T-helper 17 cell (primary cell): ENCODE results near the gene PTPN6. TPM values are rescaled to one million over a fixed set of nuclear protein-coding genes. Genes with fewer than 3 reads are reported as not detected.
A peak's percentile ranks its signal among the peaks of the same experiment; 100 is the strongest.

Source experiments
- ATAC-seq: fragments of 150-1000 bp; cut with Tn5 transposase; 2 replicates; pipeline ENCODE4 v1.10.0; 2021; ENCODE audit warnings: mild to moderate bottlenecking, moderate library complexity
- DNase-seq, 3 donors: peaks; one replicate each; pipeline versions ENCODE4 v3.0.0 to v3.0.0-alpha.2; 2020 to 2021
- H3K9me3 ChIP-seq: one replicate; pipeline ENCODE4 v1.7.0; 2013; ENCODE audit warnings: low read length, mild to moderate bottlenecking; ENCODE audit not compliant: control insufficient read depth, poor library complexity, severe bottlenecking
- H3K27ac Mint-ChIP-seq: one replicate; pipeline ENCODE4 v1.8.0; 2022; ENCODE audit warnings: mild to moderate bottlenecking, moderate library complexity, mixed read lengths
- H3K27me3 Mint-ChIP-seq: one replicate; pipeline ENCODE4 v1.8.0; 2022; ENCODE audit warnings: mixed read lengths
- H3K36me3 Mint-ChIP-seq: one replicate; pipeline ENCODE4 v1.8.0; 2022; ENCODE audit warnings: low read depth, mixed read lengths
- H3K4me1 Mint-ChIP-seq: one replicate; pipeline ENCODE4 v1.8.0; 2022; ENCODE audit warnings: mild to moderate bottlenecking, mixed read lengths
- H3K4me3 Mint-ChIP-seq: one replicate; pipeline ENCODE4 v1.8.0; 2022; ENCODE audit warnings: mild to moderate bottlenecking, moderate library complexity, mixed read lengths
- total RNA-seq, 4 donors: library from RNA in 2 of 4; stranded (reverse) in 2 of 4; gene quantifications; one replicate each; pipeline ENCODE4 v1.2.3 and lab custom pipeline; 2022 to 2026

PTPN6 gene
- total RNA-seq, 2 donors from 2014 or later = 115 to 177 TPM

GRCh38 chr12:6981152-6982052 is 30.2 kb downstream of the PTPN6 start:
- no peak for ATAC-seq
- Mint-ChIP-seq H3K36me3 (no peaks in the 10 kb centered on the region), H3K27me3 (no peaks in the 10 kb centered on the region), H3K4me1 (peaks cover 15% of the 10 kb centered on the region), H3K4me3 (no peak overlapping the region), H3K27ac (peak overlapping the region; percentile 49)
- no peak for DNase-seq
- H3K9me3 ChIP-seq = no peaks in the 10 kb centered on the region

- ATAC-seq (no peak), DNase-seq (no peak)
- no peaks in the 10 kb centered on the region for H3K9me3 ChIP-seq
- Mint-ChIP-seq H3K4me3 (no peak overlapping the region), H3K27me3 (no peaks in the 10 kb centered on the region), H3K36me3 (no peaks in the 10 kb centered on the region), H3K4me1 (peaks cover 8% of the 10 kb centered on the region), H3K27ac (peak overlapping the region; percentile 49)
Measured at GRCh38 chr12:6982532-6982931, 31.4 kb downstream of the PTPN6 start.

- no peak for ATAC-seq
- Mint-ChIP-seq H3K4me3 (no peak overlapping the region), H3K4me1 (peaks cover 5% of the 10 kb centered on the region), H3K27ac (no peak overlapping the region), H3K27me3 (no peaks in the 10 kb centered on the region), H3K36me3 (peaks cover 6% of the 10 kb centered on the region)
- no peak for DNase-seq
- H3K9me3 ChIP-seq = no peaks in the 10 kb centered on the region
Measured at GRCh38 chr12:6987956-6988553, 36.9 kb downstream of the PTPN6 start.

GRCh38 chr12:6996040-6996441 is 44.9 kb downstream of the PTPN6 start:
- Mint-ChIP-seq H3K27ac (no peak overlapping the region), H3K4me3 (peak overlapping the region; percentile 25), H3K4me1 (peaks cover 11% of the 10 kb centered on the region), H3K36me3 (peaks cover 11% of the 10 kb centered on the region), H3K27me3 (no peaks in the 10 kb centered on the region)
- H3K9me3 ChIP-seq = no peaks in the 10 kb centered on the region
- no peak for ATAC-seq
- DNase-seq = no peak

GRCh38 chr12:6998715-6999451 is 47.7 kb downstream of the PTPN6 start:
- Mint-ChIP-seq H3K36me3 (peaks cover 9% of the 10 kb centered on the region), H3K4me3 (no peak overlapping the region), H3K27me3 (no peaks in the 10 kb centered on the region), H3K4me1 (peaks cover 19% of the 10 kb centered on the region), H3K27ac (no peak overlapping the region)
- DNase-seq = no peak
- ATAC-seq = no peak
- no peaks in the 10 kb centered on the region for H3K9me3 ChIP-seq

- Mint-ChIP-seq H3K27me3 (no peaks in the 10 kb centered on the region), H3K36me3 (no peaks in the 10 kb centered on the region), H3K4me3 (no peak overlapping the region), H3K27ac (peak overlapping the region; percentile 27), H3K4me1 (peaks cover 18% of the 10 kb centered on the region)
- ATAC-seq (no peak), DNase-seq (no peak)
- H3K9me3 ChIP-seq = no peaks in the 10 kb centered on the region
Measured at GRCh38 chr12:7001921-7002591, 50.9 kb downstream of the PTPN6 start.

- ATAC-seq (no peak), DNase-seq (no peak)
- no peaks in the 10 kb centered on the region for H3K9me3 ChIP-seq
- peaks cover 22% of the 10 kb centered on the region for H3K4me1 Mint-ChIP-seq
- no peaks in the 10 kb centered on the region for H3K27me3 Mint-ChIP-seq
- no peaks in the 10 kb centered on the region for H3K36me3 Mint-ChIP-seq
- H3K27ac Mint-ChIP-seq = peak overlapping the region; percentile 9
- H3K4me3 Mint-ChIP-seq = no peak overlapping the region
Measured at GRCh38 chr12:7004287-7004803, 53.2 kb downstream of the PTPN6 start.

- Mint-ChIP-seq H3K27me3 (no peaks in the 10 kb centered on the region), H3K4me1 (peaks cover 24% of the 10 kb centered on the region), H3K36me3 (no peaks in the 10 kb centered on the region), H3K27ac (peak overlapping the region; percentile 9), H3K4me3 (no peak overlapping the region)
- no peak for DNase-seq
- ATAC-seq = no peak
- H3K9me3 ChIP-seq = no peaks in the 10 kb centered on the region
Measured at GRCh38 chr12:7004840-7005239, 53.7 kb downstream of the PTPN6 start.

- ATAC-seq (no peak), DNase-seq (no peak)
- no peaks in the 10 kb centered on the region for H3K9me3 ChIP-seq
- H3K4me3 Mint-ChIP-seq = no peak overlapping the region
- no peaks in the 10 kb centered on the region for H3K36me3 Mint-ChIP-seq
- H3K27me3 Mint-ChIP-seq = no peaks in the 10 kb centered on the region
- H3K27ac Mint-ChIP-seq = peak overlapping the region; percentile 9
- H3K4me1 Mint-ChIP-seq = peaks cover 28% of the 10 kb centered on the region
Measured at GRCh38 chr12:7005311-7005710, 54.2 kb downstream of the PTPN6 start.

GRCh38 chr12:7006639-7007038 is 55.5 kb downstream of the PTPN6 start:
- no peaks in the 10 kb centered on the region for H3K9me3 ChIP-seq
- H3K4me1 Mint-ChIP-seq = peaks cover 25% of the 10 kb centered on the region
- no peak for ATAC-seq
- no peak for DNase-seq
- H3K36me3 Mint-ChIP-seq = no peaks in the 10 kb centered on the region
- no peak overlapping the region for H3K27ac Mint-ChIP-seq
- no peaks in the 10 kb centered on the region for H3K27me3 Mint-ChIP-seq
- H3K4me3 Mint-ChIP-seq = no peak overlapping the region

GRCh38 chr12:7008864-7009263 is 57.7 kb downstream of the PTPN6 start:
- DNase-seq (no peak), ATAC-seq (no peak)
- no peaks in the 10 kb centered on the region for H3K9me3 ChIP-seq
- peaks cover 28% of the 10 kb centered on the region for H3K4me1 Mint-ChIP-seq
- H3K4me3 Mint-ChIP-seq = no peak overlapping the region
- H3K36me3 Mint-ChIP-seq = peaks cover 7% of the 10 kb centered on the region
- no peaks in the 10 kb centered on the region for H3K27me3 Mint-ChIP-seq
- H3K27ac Mint-ChIP-seq = no peak overlapping the region

GRCh38 chr12:7009512-7009911 is 58.4 kb downstream of the PTPN6 start:
- Mint-ChIP-seq H3K4me3 (no peak overlapping the region), H3K36me3 (peaks cover 7% of the 10 kb centered on the region), H3K27ac (no peak overlapping the region), H3K27me3 (no peaks in the 10 kb centered on the region), H3K4me1 (peaks cover 31% of the 10 kb centered on the region)
- DNase-seq = no peak
- no peaks in the 10 kb centered on the region for H3K9me3 ChIP-seq
- no peak for ATAC-seq
